Measurements from ENCODE around the gene ID4.

GRCh38 chr6:19831358-19831757 is 5.8 kb upstream of the ID4 start:
- TF ChIP-seq CTCF (IDR thresholded peaks at IDR 0.05; ENCODE audit: low read length), result no peak
- TF ChIP-seq EZH2 (IDR thresholded peaks at IDR 0.05; ENCODE audit: borderline replicate concordance, low read length), result no peak

Measured in OCI-LY1 (cell line).